OCI-LY3 (cell line): ENCODE results near the gene ARHGEF10L.

Experiments used
- H2AFZ ChIP-seq: fragments of 200-600, 300-600 bp; shearing (Covaris generic); 2 replicates; pipeline ENCODE4 v1.6.0; 2014; ENCODE audit warnings: antibody characterized with exemption, low read depth, low read length
- H3K27ac ChIP-seq: fragments of 200-600, 300-600 bp; sonication (generic); 2 replicates; pipeline ENCODE4 v1.5.1; 2014; ENCODE audit warnings: mild to moderate bottlenecking, low read length, moderate library complexity, mixed read lengths
- H3K27me3 ChIP-seq: fragments of 200-600, 300-600 bp; sonication (generic); 2 replicates; pipeline ENCODE4 v1.6.1; 2014; ENCODE audit warnings: low read depth, low read length, mixed read lengths
- H3K36me3 ChIP-seq: fragments of 200-600, 300-600 bp; sonication (generic); replicated peaks from 2 replicates; pipeline ENCODE3; 2014; ENCODE audit warnings: low read depth, low read length, mixed read lengths
- H3K4me1 ChIP-seq: fragments of 300-600, 200-600 bp; sonication (generic); 2 replicates; pipeline ENCODE4 v1.6.1; 2014; ENCODE audit warnings: low read length, mixed read lengths
- H3K4me2 ChIP-seq: fragments of 200-600, 300-600 bp; sonication (generic); 2 replicates; pipeline ENCODE4 v1.6.1; 2014; ENCODE audit warnings: low read length, mixed read lengths
- H3K4me3 ChIP-seq: fragments of 300-600, 200-600 bp; sonication (generic); 2 replicates; pipeline ENCODE4 v1.5.1; 2014; ENCODE audit warnings: antibody characterized with exemption, mild to moderate bottlenecking, low read length, moderate library complexity
- H3K79me2 ChIP-seq: fragments of 300-600, 200-600 bp; shearing (Covaris generic); 2 replicates; pipeline ENCODE4 v1.6.1; 2014; ENCODE audit warnings: mild to moderate bottlenecking, low read length, mixed read lengths
- H3K9ac ChIP-seq: fragments of 300-600, 200-600 bp; shearing (Covaris generic); 2 replicates; pipeline ENCODE4 v1.6.0; 2014; ENCODE audit warnings: mild to moderate bottlenecking, low read length, moderate library complexity
- H3K9me3 ChIP-seq: fragments of 200-600, 300-600 bp; shearing (Covaris generic); 2 replicates; pipeline ENCODE4 v1.6.1; 2014; ENCODE audit warnings: low read length, mixed read lengths; ENCODE audit not compliant: insufficient read depth
- H4K20me1 ChIP-seq: fragments of 200-600, 300-600 bp; sonication (generic); 2 replicates; pipeline ENCODE4 v1.6.1; 2016; ENCODE audit warnings: low read length, mixed read lengths; ENCODE audit not compliant: insufficient read depth
- EZH2phosphoT487 ChIP-seq: fragments of 200-600 bp; shearing (Covaris generic); IDR thresholded peaks from 2 replicates; pipeline ENCODE4 v1.6.1; 2018; ENCODE audit warnings: antibody characterized with exemption, mixed run types, low read depth
- TF ChIP-seq, protein P1 (sequence below): fragments of 200-600, 300-600 bp; sonication (generic); IDR thresholded peaks from 2 replicates; pipeline ENCODE4 v1.5.1; 2014; ENCODE audit warnings: antibody characterized with exemption, low read length, low read depth

ARHGEF10L gene

GRCh38 chr1:17734609-17735008 lies 195.1 kb downstream of the ARHGEF10L start:
- Histone ChIP-seq H3K4me2 (no peak overlapping the region), H3K27me3 (no peaks in the 10 kb centered on the region), H3K9me3 (no peaks in the 10 kb centered on the region), H3K27ac (no peak overlapping the region), H3K79me2 (no peaks in the 10 kb centered on the region), H2AFZ (no peak overlapping the region), H3K4me1 (no peaks in the 10 kb centered on the region), H3K4me3 (no peak overlapping the region), H3K36me3 (no peaks in the 10 kb centered on the region), H3K9ac (no peak overlapping the region), H4K20me1 (no peaks in the 10 kb centered on the region)
- TF ChIP-seq, protein P1, sequence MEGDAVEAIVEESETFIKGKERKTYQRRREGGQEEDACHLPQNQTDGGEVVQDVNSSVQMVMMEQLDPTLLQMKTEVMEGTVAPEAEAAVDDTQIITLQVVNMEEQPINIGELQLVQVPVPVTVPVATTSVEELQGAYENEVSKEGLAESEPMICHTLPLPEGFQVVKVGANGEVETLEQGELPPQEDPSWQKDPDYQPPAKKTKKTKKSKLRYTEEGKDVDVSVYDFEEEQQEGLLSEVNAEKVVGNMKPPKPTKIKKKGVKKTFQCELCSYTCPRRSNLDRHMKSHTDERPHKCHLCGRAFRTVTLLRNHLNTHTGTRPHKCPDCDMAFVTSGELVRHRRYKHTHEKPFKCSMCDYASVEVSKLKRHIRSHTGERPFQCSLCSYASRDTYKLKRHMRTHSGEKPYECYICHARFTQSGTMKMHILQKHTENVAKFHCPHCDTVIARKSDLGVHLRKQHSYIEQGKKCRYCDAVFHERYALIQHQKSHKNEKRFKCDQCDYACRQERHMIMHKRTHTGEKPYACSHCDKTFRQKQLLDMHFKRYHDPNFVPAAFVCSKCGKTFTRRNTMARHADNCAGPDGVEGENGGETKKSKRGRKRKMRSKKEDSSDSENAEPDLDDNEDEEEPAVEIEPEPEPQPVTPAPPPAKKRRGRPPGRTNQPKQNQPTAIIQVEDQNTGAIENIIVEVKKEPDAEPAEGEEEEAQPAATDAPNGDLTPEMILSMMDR, result no peak
- no peak for TF ChIP-seq EZH2phosphoT487

- no peaks in the 10 kb centered on the region for H3K79me2 ChIP-seq
- no peak overlapping the region for H2AFZ ChIP-seq
- H3K9me3 ChIP-seq, result no peaks in the 10 kb centered on the region
- no peaks in the 10 kb centered on the region for H4K20me1 ChIP-seq
- H3K36me3 ChIP-seq, result no peaks in the 10 kb centered on the region
- no peaks in the 10 kb centered on the region for H3K4me1 ChIP-seq
- no peak overlapping the region for H3K9ac ChIP-seq
- TF ChIP-seq, protein P1, result no peak
- no peak for TF ChIP-seq EZH2phosphoT487
- H3K27me3 ChIP-seq, result no peaks in the 10 kb centered on the region
- H3K27ac ChIP-seq, result no peak overlapping the region
- H3K4me3 ChIP-seq, result no peak overlapping the region
- no peak overlapping the region for H3K4me2 ChIP-seq
Observed at GRCh38 chr1:17735348-17735747, 195.8 kb downstream of the ARHGEF10L start.

GRCh38 chr1:17735793-17736192 lies 196.3 kb downstream of the ARHGEF10L start:
- Histone ChIP-seq H3K9me3 (no peaks in the 10 kb centered on the region), H3K9ac (no peak overlapping the region), H3K4me1 (no peaks in the 10 kb centered on the region), H3K4me3 (no peak overlapping the region), H4K20me1 (no peaks in the 10 kb centered on the region), H3K36me3 (no peaks in the 10 kb centered on the region), H2AFZ (no peak overlapping the region), H3K79me2 (no peaks in the 10 kb centered on the region), H3K4me2 (no peak overlapping the region), H3K27ac (no peak overlapping the region), H3K27me3 (no peaks in the 10 kb centered on the region)
- no peak for TF ChIP-seq EZH2phosphoT487
- TF ChIP-seq, protein P1, result no peak

GRCh38 chr1:17736625-17737024 lies 197.1 kb downstream of the ARHGEF10L start:
- no peaks in the 10 kb centered on the region for H3K36me3 ChIP-seq
- no peaks in the 10 kb centered on the region for H4K20me1 ChIP-seq
- H3K4me1 ChIP-seq, result no peaks in the 10 kb centered on the region
- H3K9ac ChIP-seq, result no peak overlapping the region
- no peak for TF ChIP-seq EZH2phosphoT487
- TF ChIP-seq, protein P1, result no peak
- H3K4me2 ChIP-seq, result no peak overlapping the region
- H3K27ac ChIP-seq, result no peak overlapping the region
- H3K79me2 ChIP-seq, result no peaks in the 10 kb centered on the region
- no peak overlapping the region for H3K4me3 ChIP-seq
- no peak overlapping the region for H2AFZ ChIP-seq
- H3K27me3 ChIP-seq, result no peaks in the 10 kb centered on the region
- H3K9me3 ChIP-seq, result no peaks in the 10 kb centered on the region
